K562 (cell line): ENCODE results near the gene VKORC1. TPM values are rescaled to one million over a fixed set of nuclear protein-coding genes. Genes with fewer than 3 reads are reported as not detected.

ENCODE experiments used
- BDP1 ChIP-seq: IDR thresholded peaks from 3 replicates; pipeline ENCODE4 v1.6.1; 2011; ENCODE audit not compliant: insufficient read length, insufficient read depth
- CBFB ChIP-seq: sonication (generic); formaldehyde crosslinking; IDR thresholded peaks from 2 replicates; pipeline ENCODE4 v1.4.0; 2020; ENCODE audit warnings: mild to moderate bottlenecking, missing genetic modification reagents
- DACH1 ChIP-seq: fragments of 450-650 bp; IDR thresholded peaks from 2 replicates; pipeline ENCODE4 v1.6.1; 2018; ENCODE audit not compliant: partially characterized antibody
- GABPB1 ChIP-seq: sonication (generic); formaldehyde crosslinking; IDR thresholded peaks from 2 replicates; pipeline ENCODE4 v1.8.0; 2022; ENCODE audit warnings: mild to moderate bottlenecking, missing genetic modification reagents
- JUND ChIP-seq, 2 experiments: IDR thresholded peaks; 2 replicates in 1 of 2; 3 replicates in 1 of 2; pipeline ENCODE4 v1.6.1; 2011; ENCODE audit warnings: borderline replicate concordance in 2 of 2, low read depth in 2 of 2, low read length in 2 of 2, improper control_type of control experiment in 1 of 2, missing biosample characterization in 1 of 2, missing genetic modification characterization in 1 of 2, missing genetic modification reagents in 1 of 2
- KAT7 ChIP-seq: sonication (generic); formaldehyde crosslinking; IDR thresholded peaks from 2 replicates; pipeline ENCODE4 v1.8.0; 2022; ENCODE audit warnings: missing genetic modification reagents, mild to moderate bottlenecking, borderline replicate concordance
- KLF1 ChIP-seq: fragments of 450-650 bp; IDR thresholded peaks from 2 replicates; pipeline ENCODE4 v1.6.1; 2016; ENCODE audit warnings: missing genetic modification characterization, missing compliant biosample characterization
- MCM7 ChIP-seq, 2 experiments: fragments of 450-650 bp; IDR thresholded peaks; 2 replicates each; pipeline ENCODE4 v1.6.1; 2016 to 2018
- POLR2AphosphoS2 ChIP-seq: IDR thresholded peaks from 2 replicates; pipeline ENCODE4 v1.6.1; 2012; ENCODE audit warnings: low read length, improper control_type of control experiment
- PRMT5 ChIP-seq: sonication (generic); formaldehyde crosslinking; IDR thresholded peaks from 2 replicates; pipeline ENCODE4 v1.5.0; 2020; ENCODE audit warnings: missing genetic modification reagents
- SNRNP70 ChIP-seq: fragments of 200-400 bp; formaldehyde crosslinking; optimal IDR thresholded peaks from 2 replicates; pipeline ENCODE3; 2017; ENCODE audit warnings: low read depth, low read length
- SPI1 ChIP-seq: IDR thresholded peaks from 2 replicates; pipeline ENCODE4 v1.6.1; 2011; ENCODE audit warnings: low read depth, low read length, control low read depth, borderline replicate concordance
- ZNF408 ChIP-seq: fragments of 250-450 bp; sonication (Bioruptor Pico); IDR thresholded peaks from 2 replicates; pipeline ENCODE4 v1.4.0; 2020; ENCODE audit warnings: low read depth, mild to moderate bottlenecking, moderate library complexity
- ZNF586 ChIP-seq: fragments of 450-650 bp; formaldehyde crosslinking; conservative IDR thresholded peaks from 2 replicates; pipeline ENCODE4 v1.4.0; 2020; ENCODE audit warnings: mild to moderate bottlenecking, moderate library complexity
- ZNF696 ChIP-seq: fragments of 250-450 bp; sonication (Bioruptor Pico); conservative IDR thresholded peaks from 2 replicates; pipeline ENCODE4 v1.4.0; 2020; ENCODE audit warnings: mild to moderate bottlenecking, moderate library complexity
- polyA plus RNA-seq, 8 experiments: library from polyadenylated mRNA; depleted of rRNA in 4 of 8; stranded (reverse) in 5 of 8; unstranded in 3 of 8; fragments of >200 nt; fragmentation: Nextera tagmentation in 2 of 8; fragmentation: Illumina TruSeq in 1 of 8; extraction: Ambion mirVana in 2 of 8; extraction: Trizol in 1 of 8; gene quantifications; 2 replicates each; pipeline versions ENCODE4 v1.2.1 to v1.2.3, GENCODE V29; 2011 to 2014; ENCODE audit warnings: inconsistent platforms in 1 of 8, missing spikeins in 1 of 8
- total RNA-seq, 7 experiments: library from RNA; depleted of rRNA in 6 of 7; stranded (reverse); fragments of >200 nt in 6 of 7; fragmentation: Illumina TruSeq in 2 of 7; extraction: Trizol in 2 of 7; gene quantifications; 2 replicates each; pipeline versions ENCODE4 v1.2.1 to v1.2.3, GENCODE V29; 2011 to 2021; ENCODE audit warnings: low replicate concordance in 1 of 7
- TF ChIP-seq, protein P1 (sequence below): sonication (generic); formaldehyde crosslinking; IDR thresholded peaks from 2 replicates; pipeline ENCODE4 v1.4.0; 2020; ENCODE audit warnings: mild to moderate bottlenecking, missing genetic modification reagents
- TF ChIP-seq, protein P2 (sequence below), 2 experiments: fragments of 250-450 bp in 1 of 2; fragments of 450-650 bp in 1 of 2; sonication (Bioruptor Pico) in 1 of 2; IDR thresholded peaks; 2 replicates each; pipeline versions ENCODE4 v1.6.1 to v1.8.0; 2016 to 2021; ENCODE audit warnings: mild to moderate bottlenecking in 2 of 2, moderate library complexity in 2 of 2, missing compliant biosample characterization in 1 of 2, missing genetic modification characterization in 1 of 2
- TF ChIP-seq, protein P3 (sequence below): sonication (generic); formaldehyde crosslinking; IDR thresholded peaks from 2 replicates; pipeline ENCODE4 v1.8.0; 2022; ENCODE audit warnings: missing genetic modification reagents, mild to moderate bottlenecking, borderline replicate concordance
- TF ChIP-seq, protein P4 (sequence below): sonication (generic); IDR thresholded peaks from 2 replicates; pipeline ENCODE4 v1.6.1; 2016
- TF ChIP-seq, protein P5 (sequence below): fragments of 450-650 bp; IDR thresholded peaks from 2 replicates; pipeline ENCODE4 v1.6.1; 2017; ENCODE audit warnings: antibody characterized with exemption

Gene VKORC1
- total and polyA plus RNA-seq, 9 of the 15 experiments (the other 6 are each of a cell fraction or from before 2014, with no cell fraction given), result 30.0 to 119 (median 62.1) TPM

DNA sequence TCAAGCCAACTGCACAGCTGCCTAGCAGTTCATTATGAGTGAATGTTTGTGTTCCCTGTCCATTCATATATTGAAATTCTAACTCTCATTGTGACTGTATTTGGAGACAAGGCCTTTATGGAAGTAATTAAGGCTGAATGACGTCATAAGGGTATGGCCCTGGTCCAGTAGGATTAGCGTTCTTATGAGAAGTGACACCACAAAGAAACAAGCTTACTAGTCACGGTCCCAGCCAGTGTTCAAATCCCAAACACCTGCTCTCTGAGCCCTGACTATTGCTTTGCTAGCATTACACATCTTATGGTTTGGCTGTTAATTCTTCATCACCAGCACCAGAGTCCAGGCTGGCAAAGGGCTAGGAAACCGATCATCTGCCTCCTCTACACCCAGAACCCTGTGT is 22.7 kb downstream of the VKORC1 start (continued):
- TF ChIP-seq ZNF696 (CRISPR knock-in tag) (no peak), POLR2AphosphoS2 (no peak), KLF1 (tag) (no peak), CBFB (CRISPR knock-in tag) (no peak), MCM7 (IDR thresholded peaks at IDR 0.05) (no peak), DACH1 (no peak), GABPB1 (CRISPR knock-in tag) (0 out of 2 replicates have a peak, but pooled peaks have one; percentile 13), KAT7 (CRISPR knock-in tag) (0 out of 2 replicates have a peak, but pooled peaks have one; percentile 42), SNRNP70 (no peak), JUND (IDR thresholded peaks at IDR 0.05; ENCODE audit: borderline replicate concordance, low read depth, low read length) (peak; percentile 42; the same call in 1 of the 2 replicates), JUND (tag; IDR thresholded peaks at IDR 0.05; ENCODE audit: borderline replicate concordance, low read depth, low read length) (peak; percentile 14; the same call in 1 of the 3 replicates), BDP1 (no peak), ZNF408 (CRISPR knock-in tag) (no peak), ZNF586 (CRISPR knock-in tag) (no peak), SPI1 (no peak), PRMT5 (CRISPR knock-in tag) (no peak)
- TF ChIP-seq, protein P1, sequence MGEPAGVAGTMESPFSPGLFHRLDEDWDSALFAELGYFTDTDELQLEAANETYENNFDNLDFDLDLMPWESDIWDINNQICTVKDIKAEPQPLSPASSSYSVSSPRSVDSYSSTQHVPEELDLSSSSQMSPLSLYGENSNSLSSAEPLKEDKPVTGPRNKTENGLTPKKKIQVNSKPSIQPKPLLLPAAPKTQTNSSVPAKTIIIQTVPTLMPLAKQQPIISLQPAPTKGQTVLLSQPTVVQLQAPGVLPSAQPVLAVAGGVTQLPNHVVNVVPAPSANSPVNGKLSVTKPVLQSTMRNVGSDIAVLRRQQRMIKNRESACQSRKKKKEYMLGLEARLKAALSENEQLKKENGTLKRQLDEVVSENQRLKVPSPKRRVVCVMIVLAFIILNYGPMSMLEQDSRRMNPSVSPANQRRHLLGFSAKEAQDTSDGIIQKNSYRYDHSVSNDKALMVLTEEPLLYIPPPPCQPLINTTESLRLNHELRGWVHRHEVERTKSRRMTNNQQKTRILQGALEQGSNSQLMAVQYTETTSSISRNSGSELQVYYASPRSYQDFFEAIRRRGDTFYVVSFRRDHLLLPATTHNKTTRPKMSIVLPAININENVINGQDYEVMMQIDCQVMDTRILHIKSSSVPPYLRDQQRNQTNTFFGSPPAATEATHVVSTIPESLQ, result no peak
- TF ChIP-seq, protein P2, sequence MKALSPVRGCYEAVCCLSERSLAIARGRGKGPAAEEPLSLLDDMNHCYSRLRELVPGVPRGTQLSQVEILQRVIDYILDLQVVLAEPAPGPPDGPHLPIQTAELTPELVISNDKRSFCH (CRISPR knock-in tag; IDR thresholded peaks at IDR 0.05), result no peak
- TF ChIP-seq, protein P2 (tag; IDR thresholded peaks at IDR 0.05), result no peak
- TF ChIP-seq, protein P3, sequence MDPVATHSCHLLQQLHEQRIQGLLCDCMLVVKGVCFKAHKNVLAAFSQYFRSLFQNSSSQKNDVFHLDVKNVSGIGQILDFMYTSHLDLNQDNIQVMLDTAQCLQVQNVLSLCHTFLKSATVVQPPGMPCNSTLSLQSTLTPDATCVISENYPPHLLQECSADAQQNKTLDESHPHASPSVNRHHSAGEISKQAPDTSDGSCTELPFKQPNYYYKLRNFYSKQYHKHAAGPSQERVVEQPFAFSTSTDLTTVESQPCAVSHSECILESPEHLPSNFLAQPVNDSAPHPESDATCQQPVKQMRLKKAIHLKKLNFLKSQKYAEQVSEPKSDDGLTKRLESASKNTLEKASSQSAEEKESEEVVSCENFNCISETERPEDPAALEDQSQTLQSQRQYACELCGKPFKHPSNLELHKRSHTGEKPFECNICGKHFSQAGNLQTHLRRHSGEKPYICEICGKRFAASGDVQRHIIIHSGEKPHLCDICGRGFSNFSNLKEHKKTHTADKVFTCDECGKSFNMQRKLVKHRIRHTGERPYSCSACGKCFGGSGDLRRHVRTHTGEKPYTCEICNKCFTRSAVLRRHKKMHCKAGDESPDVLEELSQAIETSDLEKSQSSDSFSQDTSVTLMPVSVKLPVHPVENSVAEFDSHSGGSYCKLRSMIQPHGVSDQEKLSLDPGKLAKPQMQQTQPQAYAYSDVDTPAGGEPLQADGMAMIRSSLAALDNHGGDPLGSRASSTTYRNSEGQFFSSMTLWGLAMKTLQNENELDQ, result no peak
- TF ChIP-seq, protein P4, sequence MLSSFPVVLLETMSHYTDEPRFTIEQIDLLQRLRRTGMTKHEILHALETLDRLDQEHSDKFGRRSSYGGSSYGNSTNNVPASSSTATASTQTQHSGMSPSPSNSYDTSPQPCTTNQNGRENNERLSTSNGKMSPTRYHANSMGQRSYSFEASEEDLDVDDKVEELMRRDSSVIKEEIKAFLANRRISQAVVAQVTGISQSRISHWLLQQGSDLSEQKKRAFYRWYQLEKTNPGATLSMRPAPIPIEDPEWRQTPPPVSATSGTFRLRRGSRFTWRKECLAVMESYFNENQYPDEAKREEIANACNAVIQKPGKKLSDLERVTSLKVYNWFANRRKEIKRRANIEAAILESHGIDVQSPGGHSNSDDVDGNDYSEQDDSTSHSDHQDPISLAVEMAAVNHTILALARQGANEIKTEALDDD, result peak; percentile 10; the same call in 1 of the 2 replicates
- TF ChIP-seq, protein P5, sequence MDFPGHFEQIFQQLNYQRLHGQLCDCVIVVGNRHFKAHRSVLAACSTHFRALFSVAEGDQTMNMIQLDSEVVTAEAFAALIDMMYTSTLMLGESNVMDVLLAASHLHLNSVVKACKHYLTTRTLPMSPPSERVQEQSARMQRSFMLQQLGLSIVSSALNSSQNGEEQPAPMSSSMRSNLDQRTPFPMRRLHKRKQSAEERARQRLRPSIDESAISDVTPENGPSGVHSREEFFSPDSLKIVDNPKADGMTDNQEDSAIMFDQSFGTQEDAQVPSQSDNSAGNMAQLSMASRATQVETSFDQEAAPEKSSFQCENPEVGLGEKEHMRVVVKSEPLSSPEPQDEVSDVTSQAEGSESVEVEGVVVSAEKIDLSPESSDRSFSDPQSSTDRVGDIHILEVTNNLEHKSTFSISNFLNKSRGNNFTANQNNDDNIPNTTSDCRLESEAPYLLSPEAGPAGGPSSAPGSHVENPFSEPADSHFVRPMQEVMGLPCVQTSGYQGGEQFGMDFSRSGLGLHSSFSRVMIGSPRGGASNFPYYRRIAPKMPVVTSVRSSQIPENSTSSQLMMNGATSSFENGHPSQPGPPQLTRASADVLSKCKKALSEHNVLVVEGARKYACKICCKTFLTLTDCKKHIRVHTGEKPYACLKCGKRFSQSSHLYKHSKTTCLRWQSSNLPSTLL, result no peak
- TF ChIP-seq, all 486 proteins: peak for 10
